ENCODE measurements around the gene DZIP3.

The DZIP3 gene

DNA sequence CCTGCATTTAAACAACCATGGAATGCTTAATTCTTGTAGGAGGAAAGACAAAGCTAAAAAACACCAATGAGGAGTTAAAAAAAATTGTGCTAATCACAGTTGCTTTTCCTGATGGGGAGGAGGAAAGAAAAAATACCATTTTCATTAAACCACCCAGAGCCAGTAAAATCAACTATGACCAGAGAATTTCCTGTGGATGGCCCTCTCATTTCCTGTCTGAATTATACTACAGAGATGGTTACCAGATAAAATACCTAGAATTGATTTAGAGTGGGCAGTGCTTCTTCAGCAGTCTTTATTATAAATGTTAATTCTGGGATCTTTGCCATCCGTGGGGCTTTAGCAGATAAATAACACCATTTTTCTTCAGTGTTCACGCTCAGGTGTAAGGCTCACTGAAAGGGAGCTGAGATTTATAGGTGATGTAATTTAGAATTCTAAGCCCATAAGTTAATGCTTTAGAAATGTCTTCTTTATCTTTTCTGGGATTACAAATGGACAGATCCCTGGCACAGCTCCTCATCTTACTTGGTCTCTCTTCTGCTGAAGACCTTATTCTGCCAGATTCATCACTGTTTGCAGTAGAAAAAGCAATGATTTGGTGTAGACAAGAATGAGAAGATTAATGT lies 129.8 kb downstream of the DZIP3 start:
- TF ChIP-seq, protein P1, sequence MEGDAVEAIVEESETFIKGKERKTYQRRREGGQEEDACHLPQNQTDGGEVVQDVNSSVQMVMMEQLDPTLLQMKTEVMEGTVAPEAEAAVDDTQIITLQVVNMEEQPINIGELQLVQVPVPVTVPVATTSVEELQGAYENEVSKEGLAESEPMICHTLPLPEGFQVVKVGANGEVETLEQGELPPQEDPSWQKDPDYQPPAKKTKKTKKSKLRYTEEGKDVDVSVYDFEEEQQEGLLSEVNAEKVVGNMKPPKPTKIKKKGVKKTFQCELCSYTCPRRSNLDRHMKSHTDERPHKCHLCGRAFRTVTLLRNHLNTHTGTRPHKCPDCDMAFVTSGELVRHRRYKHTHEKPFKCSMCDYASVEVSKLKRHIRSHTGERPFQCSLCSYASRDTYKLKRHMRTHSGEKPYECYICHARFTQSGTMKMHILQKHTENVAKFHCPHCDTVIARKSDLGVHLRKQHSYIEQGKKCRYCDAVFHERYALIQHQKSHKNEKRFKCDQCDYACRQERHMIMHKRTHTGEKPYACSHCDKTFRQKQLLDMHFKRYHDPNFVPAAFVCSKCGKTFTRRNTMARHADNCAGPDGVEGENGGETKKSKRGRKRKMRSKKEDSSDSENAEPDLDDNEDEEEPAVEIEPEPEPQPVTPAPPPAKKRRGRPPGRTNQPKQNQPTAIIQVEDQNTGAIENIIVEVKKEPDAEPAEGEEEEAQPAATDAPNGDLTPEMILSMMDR (IDR thresholded peaks at IDR 0.05): no peak
- no peak overlapping the region for H3K27ac ChIP-seq
- H3K4me3 ChIP-seq: no peak overlapping the region
- no peak for DNase-seq (ENCODE audit: low spot score)

DNA sequence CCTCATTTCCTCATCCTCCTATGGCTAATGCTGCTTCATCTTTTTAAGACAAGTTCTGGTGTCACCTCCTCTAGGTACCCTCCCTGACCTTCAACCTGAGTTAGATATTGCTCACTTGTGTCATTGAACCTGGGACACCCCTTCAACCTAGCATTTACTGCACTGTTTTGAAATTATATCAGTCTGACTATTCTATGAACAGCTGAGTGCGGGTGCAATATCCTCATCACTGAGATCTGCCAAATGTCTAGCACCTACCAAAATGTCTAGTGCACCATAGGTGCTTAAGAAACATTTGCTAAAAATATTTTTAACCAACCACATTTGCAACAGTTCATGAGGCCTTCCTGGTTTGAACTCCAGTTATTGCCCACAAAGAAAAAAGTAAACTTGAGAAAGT lies 133.2 kb downstream of the DZIP3 start:
- no peak overlapping the region for H3K4me3 ChIP-seq
- TF ChIP-seq, protein P1 (IDR thresholded peaks at IDR 0.05): no peak
- DNase-seq (ENCODE audit: low spot score): no peak
- H3K27ac ChIP-seq: no peak overlapping the region

DNA sequence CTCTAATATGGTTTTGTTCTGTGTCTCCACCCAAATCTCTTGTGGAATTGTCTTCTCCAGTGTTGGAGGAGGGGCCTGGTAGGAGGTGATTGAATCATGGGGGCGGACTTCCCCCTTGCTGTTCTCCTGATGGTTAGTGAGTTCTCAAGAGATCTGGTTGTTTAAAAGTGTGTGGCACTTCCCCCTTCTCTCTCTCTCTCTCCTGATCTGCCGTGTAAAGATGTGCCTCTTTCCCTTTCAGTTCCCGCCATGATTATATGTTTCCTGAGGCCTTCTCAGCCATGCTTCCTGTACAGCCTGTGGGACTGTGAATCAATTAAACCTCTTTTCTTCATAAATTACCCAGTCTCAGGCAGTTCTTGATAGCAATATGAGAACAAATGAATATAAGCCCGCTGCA lies 134.6 kb downstream of the DZIP3 start:
- no peak for DNase-seq (ENCODE audit: low spot score)
- H3K4me3 ChIP-seq: no peak overlapping the region
- TF ChIP-seq, protein P1 (IDR thresholded peaks at IDR 0.05): no peak
- no peak overlapping the region for H3K27ac ChIP-seq

DNA sequence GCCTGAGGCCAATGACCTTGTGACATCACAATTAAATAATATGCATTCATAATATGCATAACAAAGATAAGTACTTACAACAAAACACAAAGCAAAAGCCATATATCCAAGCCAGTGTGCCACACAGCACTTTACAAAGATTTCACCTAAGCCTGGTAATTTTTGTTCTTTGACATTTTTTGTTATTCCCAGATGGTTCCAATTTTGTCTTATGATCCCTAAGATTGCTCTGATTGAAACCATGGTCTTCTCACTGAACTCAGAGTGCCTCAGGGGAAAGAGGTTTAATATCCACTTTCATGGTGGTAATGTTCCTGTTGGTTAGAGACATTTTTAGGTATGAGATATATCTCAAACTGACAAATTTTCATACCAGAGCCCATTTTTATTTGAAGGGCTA lies 138.6 kb downstream of the DZIP3 start:
- Histone ChIP-seq H3K4me3 (no peak overlapping the region), H3K27ac (no peak overlapping the region)
- no peak for DNase-seq (ENCODE audit: low spot score)
- TF ChIP-seq, protein P1 (IDR thresholded peaks at IDR 0.05): no peak

- H3K4me3 ChIP-seq: no peak overlapping the region
- TF ChIP-seq, protein P1 (IDR thresholded peaks at IDR 0.05): no peak
- no peak overlapping the region for H3K27ac ChIP-seq
- DNase-seq (ENCODE audit: low spot score): no peak
These were observed 139.4 kb downstream of the DZIP3 start for GRCh38 chr3:108728934-108729333.

GRCh38 chr3:108736821-108737220 lies 147.3 kb downstream of the DZIP3 start:
- no peak for DNase-seq (ENCODE audit: low spot score)
- H3K4me3 ChIP-seq: no peak overlapping the region
- TF ChIP-seq, protein P1 (IDR thresholded peaks at IDR 0.05): no peak
- no peak overlapping the region for H3K27ac ChIP-seq

DNA sequence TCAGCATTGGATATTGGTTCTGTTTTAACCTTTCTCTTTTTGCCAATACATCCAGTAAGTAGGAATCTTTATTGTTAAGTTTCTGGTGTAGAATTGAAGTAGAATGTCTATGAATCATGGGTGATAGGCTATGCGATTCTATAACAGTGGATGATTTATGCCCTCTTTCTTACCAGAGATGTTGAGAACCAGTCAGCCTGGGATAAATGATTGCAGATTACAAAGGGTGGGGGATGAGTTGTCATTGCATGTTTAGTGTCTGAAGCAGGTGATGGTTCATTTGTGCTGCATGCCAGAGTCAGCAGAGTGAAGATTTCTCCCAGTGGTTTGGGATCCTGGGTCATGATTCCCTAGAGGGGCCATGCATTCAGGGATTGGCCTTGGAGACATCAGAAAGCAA lies 153.4 kb downstream of the DZIP3 start:
- no peak overlapping the region for H3K27ac ChIP-seq
- TF ChIP-seq, protein P1 (IDR thresholded peaks at IDR 0.05): no peak
- no peak for DNase-seq (ENCODE audit: low spot score)

More for the DNA sequence above, 153.4 kb downstream of the DZIP3 start:
- H3K4me3 ChIP-seq: no peak overlapping the region

Data from coronary artery (tissue), 2 donors.